Keratinocyte (primary cell): ENCODE results near the gene TMBIM1. TPM values are rescaled to one million over a fixed set of nuclear protein-coding genes. Genes with fewer than 3 reads are reported as not detected.

Experiments used
- DNase-seq: peaks from one replicate; pipeline ENCODE4 v3.0.0-alpha.2; 2011; ENCODE audit warnings: low read depth, missing footprints, low spot score
- FAIRE-seq: peaks from 2 replicates; lab custom pipeline; 2011; peaks lifted over from hg19 to GRCh38; lab: Jason Lieb, UNC
- H2AFZ ChIP-seq: 2 replicates; pipeline ENCODE4 v1.6.0; 2012; ENCODE audit warnings: low read length, control low read depth, inconsistent platforms; ENCODE audit not compliant: control insufficient read depth
- H3K27ac ChIP-seq: 2 replicates; pipeline ENCODE4 v1.5.1; 2011; ENCODE audit warnings: low read length; ENCODE audit not compliant: control insufficient read depth, insufficient read depth
- H3K27me3 ChIP-seq: 3 replicates; pipeline ENCODE4 v1.6.0; 2011; ENCODE audit warnings: low read length; ENCODE audit not compliant: control insufficient read depth, insufficient read depth; ENCODE audit errors: extremely low read depth
- H3K36me3 ChIP-seq, 2 experiments: 2 replicates in 1 of 2; 3 replicates in 1 of 2; pipeline ENCODE4 v1.5.1; 2011; ENCODE audit warnings: low read length in 2 of 2, mild to moderate bottlenecking in 1 of 2; ENCODE audit not compliant: control insufficient read depth in 2 of 2, insufficient read depth in 2 of 2; ENCODE audit errors: extremely low read depth in 1 of 2
- H3K4me1 ChIP-seq: 3 replicates; pipeline ENCODE4 v1.5.1; 2011; ENCODE audit warnings: low read length; ENCODE audit not compliant: control insufficient read depth, insufficient read depth; ENCODE audit errors: extremely low read depth
- H3K4me2 ChIP-seq: 3 replicates; pipeline ENCODE4 v1.6.0; 2011; ENCODE audit warnings: low read depth, low read length; ENCODE audit not compliant: control insufficient read depth, insufficient read depth; ENCODE audit errors: extremely low read depth
- H3K4me3 ChIP-seq, 3 experiments: fragments of 200-600 bp in 1 of 3; sonication (generic) in 1 of 3; 2 replicates in 2 of 3; 3 replicates in 1 of 3; pipeline ENCODE4 v1.5.1; 2011 to 2016; ENCODE audit warnings: low read length in 3 of 3, mild to moderate bottlenecking in 3 of 3, control low read depth in 2 of 3, inconsistent platforms in 1 of 3, low read depth in 1 of 3, mixed read lengths in 1 of 3, mixed run types in 1 of 3, moderate library complexity in 1 of 3; ENCODE audit not compliant: control insufficient read depth in 2 of 3, insufficient read depth in 2 of 3; ENCODE audit errors: extremely low read depth in 1 of 3
- H3K79me2 ChIP-seq: 2 replicates; pipeline ENCODE4 v1.6.0; 2012; ENCODE audit warnings: low read length; ENCODE audit not compliant: control insufficient read depth, insufficient read depth
- H3K9ac ChIP-seq: 3 replicates; pipeline ENCODE4 v1.6.0; 2011; ENCODE audit warnings: low read length; ENCODE audit not compliant: control insufficient read depth, insufficient read depth; ENCODE audit errors: extremely low read depth
- H3K9me1 ChIP-seq: 3 replicates; pipeline ENCODE4 v1.6.0; 2011; ENCODE audit warnings: low read length; ENCODE audit not compliant: control insufficient read depth, insufficient read depth; ENCODE audit errors: extremely low read depth
- H3K9me3 ChIP-seq: 2 replicates; pipeline ENCODE4 v1.5.1; 2012; ENCODE audit warnings: low read depth, low read length; ENCODE audit not compliant: control insufficient read depth
- H4K20me1 ChIP-seq: 3 replicates; pipeline ENCODE4 v1.6.0; 2011; ENCODE audit warnings: low read length; ENCODE audit not compliant: control insufficient read depth, insufficient read depth; ENCODE audit errors: extremely low read depth
- CTCF ChIP-seq, 3 experiments: IDR thresholded peaks in 1 of 3; conservative IDR thresholded peaks in 1 of 3; optimal IDR thresholded peaks in 1 of 3; 2 replicates in 2 of 3; 3 replicates in 1 of 3; pipeline versions ENCODE3 to v1.5.1; 2011; ENCODE audit warnings: low read length in 3 of 3, mild to moderate bottlenecking in 3 of 3, moderate library complexity in 2 of 3, control low read depth in 1 of 3, inconsistent platforms in 1 of 3; ENCODE audit not compliant: insufficient read depth in 2 of 3; ENCODE audit errors: extremely low read depth in 1 of 3
- EZH2 ChIP-seq: IDR thresholded peaks from one replicate; pipeline ENCODE4 v1.6.1; 2012; ENCODE audit warnings: inconsistent platforms, mild to moderate bottlenecking, low read length, moderate library complexity
- dilution Hi-C: fragments of 300-500 bp; cut with MboI; formaldehyde crosslinking; loops from one replicate; pipeline ENCODE4 v1.7.0; 2020; ENCODE audit warnings: low sequenced_read_pairs; ENCODE audit not compliant: extremely low pct_ligation_motif_present
- polyA plus RNA-seq, 5 experiments: library from polyadenylated mRNA; depleted of rRNA in 3 of 5; stranded (reverse) in 3 of 5; stranded (forward) in 1 of 5; unstranded in 1 of 5; fragments of >200 nt; gene quantifications; 1 replicate in 1 of 5; 2 replicates in 3 of 5; 3 replicates in 1 of 5; pipeline versions ENCODE4 v1.2.1 to v1.2.3, GENCODE V29; 2011 to 2012; ENCODE audit warnings: missing spikeins in 2 of 5, low read depth in 1 of 5, low replicate concordance in 1 of 5

Gene TMBIM1
- polyA plus RNA-seq, 1 donor (not counting 4 experiments of a cell fraction or from before 2014, with no cell fraction given) = 609 TPM

- TF ChIP-seq CTCF (optimal IDR thresholded peaks at IDR 0.05 in 1 of 3, IDR thresholded peaks at IDR 0.05 in 1 of 3, conservative IDR thresholded peaks at IDR 0.05 in 1 of 3; ENCODE audit: extremely low read depth in 1 of 3, insufficient read depth in 2 of 3, low read length in 3 of 3) = no peak
- no peak for TF ChIP-seq EZH2
- dilution Hi-C loops = no loop called here
- H3K4me1 ChIP-seq = peaks cover 30% of the 10 kb centered on the region
These were observed 27.6 kb upstream of the TMBIM1 start for GRCh38 chr2:218319813-218320365.

GRCh38 chr2:218318241-218318640 is 25.9 kb upstream of the TMBIM1 start:
- H3K9ac ChIP-seq = no peak overlapping the region
- peaks cover 6% of the 10 kb centered on the region for H3K9me1 ChIP-seq
- no peak for TF ChIP-seq CTCF (optimal IDR thresholded peaks at IDR 0.05 in 1 of 3, IDR thresholded peaks at IDR 0.05 in 1 of 3, conservative IDR thresholded peaks at IDR 0.05 in 1 of 3; ENCODE audit: extremely low read depth in 1 of 3, insufficient read depth in 2 of 3, low read length in 3 of 3)
- TF ChIP-seq EZH2 = no peak
- no peak overlapping the region for H3K4me3 ChIP-seq
- no peak overlapping the region for H3K27ac ChIP-seq
- H3K9me3 ChIP-seq = no peaks in the 10 kb centered on the region
- H3K27me3 ChIP-seq = no peaks in the 10 kb centered on the region
- FAIRE-seq = no peak
- no peaks in the 10 kb centered on the region for H3K79me2 ChIP-seq
- H3K36me3 ChIP-seq = no peaks in the 10 kb centered on the region
- no peak overlapping the region for H3K4me2 ChIP-seq
- H3K4me1 ChIP-seq = peaks cover 21% of the 10 kb centered on the region
- DNase-seq = no peak
- H4K20me1 ChIP-seq = no peaks in the 10 kb centered on the region
- H2AFZ ChIP-seq = no peak overlapping the region
- dilution Hi-C loops = no loop called here

More at GRCh38 chr2:218319813-218320365, 27.6 kb upstream of the TMBIM1 start:
- DNase-seq (no peak), FAIRE-seq (no peak)
- no peaks in the 10 kb centered on the region for H4K20me1 ChIP-seq
- H3K79me2 ChIP-seq = no peaks in the 10 kb centered on the region
- H3K36me3 ChIP-seq = no peaks in the 10 kb centered on the region
- no peaks in the 10 kb centered on the region for H3K27me3 ChIP-seq
- no peak overlapping the region for H3K4me2 ChIP-seq
- no peak overlapping the region for H3K4me3 ChIP-seq
- no peak overlapping the region for H3K27ac ChIP-seq
- H3K9ac ChIP-seq = no peak overlapping the region
- H3K9me1 ChIP-seq = peaks cover 6% of the 10 kb centered on the region
- H2AFZ ChIP-seq = no peak overlapping the region
- H3K9me3 ChIP-seq = no peaks in the 10 kb centered on the region
